Measurements from ENCODE around the gene SMARCB1. TPM values are rescaled to one million over a fixed set of nuclear protein-coding genes. Genes with fewer than 3 reads are reported as not detected.
A peak's percentile ranks its signal among the peaks of the same experiment; 100 is the strongest.

The SMARCB1 gene
- total and polyA plus RNA-seq, 2 of the 4 experiments (the other 2 are of a cell fraction): 110 to 159 TPM

- no peak for DNase-seq
- H4K91ac ChIP-seq (ENCODE audit: insufficient read depth, low read depth, low read length): peak overlapping the region; percentile 93
- peak overlapping the region; percentile 90 for H2BK5ac ChIP-seq (ENCODE audit: low read depth, low read length, poor library complexity, severe bottlenecking)
- H3K9ac ChIP-seq (ENCODE audit: low read depth, low read length): peak overlapping the region; percentile 97
- H3K27me3 ChIP-seq (ENCODE audit: control insufficient read depth, insufficient read depth, low read length): no peaks in the 10 kb centered on the region
- H4K8ac ChIP-seq (ENCODE audit: low read depth in 2 of 2, low read length in 2 of 2): peak overlapping the region; percentile 98 to 99
- ChIA-PET CTCF (no interaction called here), POLR2A (ENCODE audit: unreplicated experiment) (no interaction called here)
- BruUV-seq (replicated peaks): no TSS peak
- H3K4me3 ChIP-seq (ENCODE audit: insufficient read depth, low read depth, low read length): peak overlapping the region; percentile 85
- peak overlapping the region; percentile 97; the same call in 1 of the 2 replicates for H3K23ac ChIP-seq (ENCODE audit: low read depth, low read length)
- no peak overlapping the region; the same call in 1 of the 2 replicates for H3K18ac ChIP-seq (ENCODE audit: low read depth, low read length)
- H2BK15ac ChIP-seq (ENCODE audit: low read depth, low read length): peak overlapping the region; percentile 12; the same call in 1 of the 3 replicates
- no peak overlapping the region for H2BK20ac ChIP-seq (ENCODE audit: low read depth, low read length)
- peak overlapping the region; percentile 95 for H2AK5ac ChIP-seq (ENCODE audit: low read depth, low read length)
- H4K20me1 ChIP-seq (ENCODE audit: insufficient read depth, low read length): no peaks in the 10 kb centered on the region
- dilution Hi-C loops (cut with HindIII; ENCODE audit: low sequenced_read_pairs, unreplicated experiment): no loop called here
- peak overlapping the region; percentile 95 for H3K27ac ChIP-seq (ENCODE audit: insufficient read depth, low read length)
- H3K4me2 ChIP-seq (ENCODE audit: low read depth, low read length): peak overlapping the region; percentile 91
- peak overlapping the region; percentile 100 for H2AFZ ChIP-seq (replicated peaks; ENCODE audit: low read length, poor library complexity)
- H4K5ac ChIP-seq (ENCODE audit: low read depth, low read length): peak overlapping the region; percentile 92
- ATAC-seq (ENCODE audit: low read depth): peak; percentile 42
- peak overlapping the region; percentile 74 for H2AK9ac ChIP-seq (replicated peaks; ENCODE audit: low read depth, low read length, poor library complexity)
- peaks cover 4% of the 10 kb centered on the region for H3K4me1 ChIP-seq (ENCODE audit: control insufficient read depth, insufficient read depth, low read length)
- TF ChIP-seq MAFK (IDR thresholded peaks at IDR 0.05; ENCODE audit: low read depth, low read length) (no peak), RCOR1 (IDR thresholded peaks at IDR 0.05; ENCODE audit: insufficient replicate concordance, low read length) (no peak), CEBPB (IDR thresholded peaks at IDR 0.05; ENCODE audit: low read depth, low read length) (no peak), BHLHE40 (IDR thresholded peaks at IDR 0.05; ENCODE audit: low read depth, low read length) (no peak), FOS (IDR thresholded peaks at IDR 0.05; ENCODE audit: low read depth, low read length) (no peak), ELK1 (IDR thresholded peaks at IDR 0.05; ENCODE audit: borderline replicate concordance, low read depth, low read length) (no peak), MXI1 (IDR thresholded peaks at IDR 0.05; ENCODE audit: borderline replicate concordance, low read depth, low read length) (no peak), CTCF (conservative IDR thresholded peaks at IDR 0.05; ENCODE audit: low read depth, low read length) (no peak), SMC3 (IDR thresholded peaks at IDR 0.05; ENCODE audit: low read depth, low read length) (no peak)
- intact Hi-C loops (cut with micrococcal nuclease): no loop called here
- H3K36me3 ChIP-seq (ENCODE audit: control insufficient read depth, insufficient read depth, low read length): no peaks in the 10 kb centered on the region
- no peak overlapping the region for H2BK120ac ChIP-seq (ENCODE audit: low read depth, low read length)
- H3K79me1 ChIP-seq (ENCODE audit: low read depth in 1 of 2, low read length in 2 of 2): peaks cover 12 to 30% of the 10 kb centered on the region in 2 experiments
- H3K4ac ChIP-seq (ENCODE audit: low read depth, low read length): peak overlapping the region; percentile 100
- H3K9me3 ChIP-seq (ENCODE audit: control insufficient read depth, insufficient read depth, low read length): no peaks in the 10 kb centered on the region
- 45% methylated on average over 2 of the region's 22 CpGs; no CpG with 5 or more reads in 1 of the 2 experiments for WGBS, 2 experiments (ENCODE audit: extremely low coverage in 2 of 2, insufficient read length in 1 of 2)
- in situ Hi-C loops (cut with MboI; ENCODE audit: low sequenced_read_pairs): no loop called here
- peaks cover 5% of the 10 kb centered on the region for H3K9me1 ChIP-seq (ENCODE audit: insufficient read depth, low read length)
- peak overlapping the region; percentile 100 for H3K14ac ChIP-seq (replicated peaks; ENCODE audit: low read depth, low read length)
- H3K56ac ChIP-seq (ENCODE audit: extremely low read depth, insufficient read depth, low read length): peak overlapping the region; percentile 72
Measured at GRCh38 chr22:23751441-23751996, 35.2 kb upstream of the SMARCB1 start.
